SIG-M5 treated with dmso at 0.1 percent for 504 hours (cell line): ENCODE results near the gene MDFI.

Source experiments
- DNase-seq: peaks from one replicate; lab custom pipeline; 2025; ENCODE audit not compliant: unreplicated experiment; lab: John Stamatoyannopoulos, UW

The MDFI gene

DNA sequence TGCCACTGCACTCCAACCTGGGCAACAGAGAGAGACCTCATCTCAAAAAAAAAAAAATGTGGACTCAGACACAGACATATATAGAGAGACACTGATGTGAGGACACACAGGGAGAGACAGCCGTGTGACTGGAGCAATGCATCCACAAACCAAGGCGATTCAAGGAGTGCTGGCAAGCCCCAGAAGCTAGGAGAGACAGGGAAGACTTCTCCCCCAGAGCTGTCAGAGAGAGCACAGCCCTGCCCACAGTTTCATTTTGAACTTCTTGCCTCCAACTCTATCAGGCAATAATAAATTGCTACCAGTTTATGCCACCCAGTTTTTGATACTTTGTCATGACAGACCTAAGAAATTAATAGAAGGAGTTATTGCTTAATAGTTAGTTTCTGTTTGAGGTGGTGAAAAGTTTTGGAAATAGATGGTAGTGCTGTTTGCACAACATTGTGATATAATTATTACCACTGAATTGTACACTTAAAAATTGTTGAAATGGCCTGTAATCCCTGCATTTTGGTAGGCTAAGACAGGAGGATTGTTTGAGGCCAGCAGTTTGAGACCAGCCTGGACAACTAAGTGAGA, 5.1 kb upstream of the MDFI start:
- no peak for DNase-seq

DNA sequence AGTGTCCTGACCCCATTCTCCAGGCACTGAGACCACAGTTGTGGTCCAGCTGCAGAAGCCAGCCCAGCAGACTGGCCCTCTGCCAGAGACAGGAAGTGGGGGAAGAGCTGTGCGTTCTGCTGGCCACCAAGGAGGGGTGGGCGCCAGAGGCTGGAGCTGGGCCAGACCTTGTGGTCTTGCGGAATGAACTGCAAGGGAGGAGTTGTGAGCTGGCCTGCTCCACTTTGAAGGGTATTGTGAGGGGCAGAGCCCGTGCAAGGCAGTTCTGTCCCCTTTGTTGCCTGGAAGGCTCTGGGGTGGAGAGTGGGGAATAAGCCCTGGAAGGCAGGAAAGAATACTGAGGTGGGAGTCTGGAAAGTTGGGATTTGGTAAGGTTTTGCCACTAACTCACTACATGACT, 3.6 kb upstream of the MDFI start:
- DNase-seq, result no peak

DNA sequence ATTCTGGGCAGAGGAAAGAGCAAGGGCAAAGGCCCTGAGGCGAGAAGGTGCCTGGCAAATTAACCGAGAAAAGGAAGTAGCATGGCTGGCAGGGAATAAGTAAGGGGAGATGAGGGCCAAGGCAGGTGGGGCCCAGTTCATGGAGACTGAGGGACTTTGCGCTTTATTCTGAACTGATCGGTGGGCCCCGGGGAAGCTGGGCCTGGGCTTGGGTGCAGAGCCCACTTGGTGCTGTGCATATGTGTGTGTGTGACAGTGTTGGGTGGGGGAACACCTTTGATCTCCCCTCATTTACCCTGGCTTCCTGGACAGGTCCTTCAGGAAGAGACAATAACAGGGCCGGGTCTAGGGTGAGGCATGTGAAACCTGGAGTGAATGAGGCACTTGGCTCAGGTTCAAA, 2.9 kb upstream of the MDFI start:
- no peak for DNase-seq

DNA sequence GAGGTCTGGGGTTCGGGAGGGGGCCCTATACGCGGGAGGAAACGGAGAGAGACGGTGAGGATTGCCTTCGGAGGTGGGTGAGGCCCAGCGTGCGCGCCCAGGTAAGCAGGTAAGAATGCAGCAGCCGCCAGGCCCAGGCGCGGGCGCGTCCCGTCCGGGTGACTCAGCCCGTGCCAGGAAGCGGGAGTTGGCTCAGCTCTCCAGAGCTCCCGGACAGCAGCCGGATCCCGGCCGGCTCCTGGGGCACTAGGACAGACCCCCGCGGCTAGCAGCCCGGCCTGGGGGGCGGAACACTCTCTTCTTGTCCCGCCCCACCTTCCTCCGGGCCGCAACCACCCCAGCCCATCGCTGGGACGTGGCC, 1.5 kb upstream of the MDFI start:
- no peak for DNase-seq

DNA sequence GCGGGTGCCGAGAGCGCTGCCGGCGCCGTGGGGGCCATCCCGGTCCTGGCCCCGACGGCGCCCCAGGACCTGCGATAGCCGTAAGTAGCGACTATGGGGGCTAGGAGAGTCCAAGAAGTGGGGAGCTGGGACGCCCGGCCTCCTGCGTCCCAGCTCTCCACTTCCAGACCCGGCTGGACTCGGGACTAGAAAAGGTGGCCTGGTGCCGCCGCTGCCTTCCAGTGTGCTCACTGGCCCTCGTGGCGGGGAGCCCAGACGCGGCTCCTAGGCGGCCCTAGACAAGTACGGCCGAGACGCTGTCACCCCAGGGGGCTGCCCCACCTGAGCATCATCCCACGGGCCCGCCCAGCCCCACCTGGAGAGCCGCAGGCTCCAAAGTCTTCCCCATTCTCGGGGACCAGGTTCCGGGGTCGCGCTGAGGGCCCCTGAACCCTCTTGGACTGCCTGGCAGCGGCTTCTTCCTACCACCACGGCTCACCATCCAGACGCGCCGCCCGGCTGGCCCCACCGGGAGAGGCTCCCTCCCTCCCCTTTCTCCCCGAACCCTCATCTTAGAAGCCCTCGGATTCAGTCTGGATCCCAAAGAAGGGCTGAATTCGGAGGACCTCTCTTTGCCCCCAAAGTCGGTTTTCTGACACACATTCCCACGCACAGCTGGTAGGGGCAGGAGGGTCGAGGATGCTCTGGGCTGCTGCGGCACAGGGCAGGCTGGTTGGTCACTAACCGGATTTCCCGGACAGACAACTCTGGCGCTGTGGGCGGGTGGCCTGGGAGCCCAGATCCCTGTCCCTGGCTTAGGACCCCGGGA, 870 bp upstream of the MDFI start:
- no peak for DNase-seq

DNA sequence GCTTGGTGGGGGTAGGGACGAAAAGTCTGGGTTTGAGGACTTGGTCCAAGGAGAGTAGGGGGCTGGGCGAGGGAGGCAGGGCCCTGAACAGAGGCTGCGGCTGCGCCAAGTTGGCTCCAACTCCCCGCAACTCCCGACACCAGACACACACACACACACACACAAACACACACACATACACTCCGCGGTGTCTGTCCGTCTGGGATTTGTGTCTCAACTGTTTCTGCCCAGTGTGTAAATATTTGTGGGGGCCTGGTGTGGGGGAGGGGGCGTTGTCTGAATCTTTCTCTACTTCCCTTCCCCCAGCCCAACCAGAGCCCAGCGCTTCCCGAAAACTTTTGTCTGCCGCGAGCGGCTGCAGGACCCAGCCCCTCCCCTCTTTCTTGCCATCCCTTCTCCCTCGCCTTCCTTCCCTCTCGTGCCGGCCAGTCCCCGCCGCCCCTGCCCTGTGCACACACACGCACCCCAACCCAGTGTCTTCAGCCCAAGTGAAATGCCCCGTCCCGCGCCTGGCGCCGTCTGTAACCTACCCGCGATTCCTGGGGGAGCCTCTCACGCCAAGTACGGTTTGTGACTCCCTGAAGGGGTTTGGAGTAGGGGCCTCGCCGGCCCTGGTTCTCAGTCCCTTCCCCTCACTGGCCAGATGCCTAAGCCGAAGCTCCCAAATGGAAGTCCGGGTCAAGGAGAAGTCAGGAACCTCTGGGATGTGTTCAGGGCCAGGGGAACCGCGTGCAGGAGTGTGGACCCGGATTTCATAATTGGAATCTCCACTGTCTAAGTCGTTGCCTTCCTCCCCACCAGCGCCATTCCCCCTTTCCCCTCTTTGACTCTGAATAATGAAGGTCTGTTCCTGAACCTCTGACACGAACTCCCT, 904 bp downstream of the MDFI start:
- DNase-seq, result no peak

DNA sequence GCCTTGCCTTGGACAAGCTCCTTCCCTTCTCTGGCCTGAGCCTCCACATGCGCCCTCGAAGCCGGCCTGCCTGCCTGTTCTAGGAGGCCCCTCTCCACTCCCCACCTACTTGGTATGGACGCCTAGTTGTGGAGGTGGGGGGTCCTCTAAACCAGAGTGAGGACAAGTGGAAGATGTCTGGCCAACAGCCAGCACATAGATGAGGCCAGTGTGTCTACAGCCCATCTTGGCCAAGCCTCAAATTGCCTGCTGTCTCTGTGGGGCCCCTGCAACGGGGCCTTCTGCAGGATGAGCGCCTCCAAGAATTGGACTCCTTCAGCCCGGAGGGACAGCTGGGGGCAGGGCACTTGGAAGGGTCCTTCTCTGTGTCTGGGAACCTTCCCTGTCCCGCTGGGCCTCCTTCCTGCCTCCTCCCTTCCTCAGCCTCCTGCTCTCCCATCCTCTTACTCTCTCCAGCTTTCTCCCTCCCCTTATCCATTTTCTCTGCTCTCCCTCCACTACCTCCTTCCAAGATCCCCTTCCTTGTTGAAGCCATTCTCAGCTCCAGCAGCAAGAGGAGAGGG, 1.6 kb downstream of the MDFI start:
- no peak for DNase-seq

DNA sequence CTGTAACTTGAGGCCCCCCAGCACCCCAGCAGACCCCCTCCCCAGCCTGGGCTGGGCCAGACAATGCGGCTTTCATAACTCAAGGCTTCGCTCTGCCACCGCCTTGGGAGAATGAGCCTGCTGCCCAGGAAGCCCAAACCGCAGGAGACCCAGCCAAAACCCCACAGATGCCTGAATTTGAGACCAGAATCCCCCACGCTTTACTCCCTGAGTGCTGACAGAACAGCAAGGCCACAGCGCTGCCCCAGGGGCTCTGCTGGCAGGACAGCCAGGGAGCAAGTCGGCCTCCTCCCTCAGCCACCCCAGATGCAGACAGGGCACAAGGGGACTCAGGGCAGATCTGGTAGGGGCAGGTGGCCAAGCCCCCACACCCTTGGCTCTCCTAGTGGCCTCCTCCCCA, 2.2 kb downstream of the MDFI start:
- DNase-seq, result no peak

DNA sequence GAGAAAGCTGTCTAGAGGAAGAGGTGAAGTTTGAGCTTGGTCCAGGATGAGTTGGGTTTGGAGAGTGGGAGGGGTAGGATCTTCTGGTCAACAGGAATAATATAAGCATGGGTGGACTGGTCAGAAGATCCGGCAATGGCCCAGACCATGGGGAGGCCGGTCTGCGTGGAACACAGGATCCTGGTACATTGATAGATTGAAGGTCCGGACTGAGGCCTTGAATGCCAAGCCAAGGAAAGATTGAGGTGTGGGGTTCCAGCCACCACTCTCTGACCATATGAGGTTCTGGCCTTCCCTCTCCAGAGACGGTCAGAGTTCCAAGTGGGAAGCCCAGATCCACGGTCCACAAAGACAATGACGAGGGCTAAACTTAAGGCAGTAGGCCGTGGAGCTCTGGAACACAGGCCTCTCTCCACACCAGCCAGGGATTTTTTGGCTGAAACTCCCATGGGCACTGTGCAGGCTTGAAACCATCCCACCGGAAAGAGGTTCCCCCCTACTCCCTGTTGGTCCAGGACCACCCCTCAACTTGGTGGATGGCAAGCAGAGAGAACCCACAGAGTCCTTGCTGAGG, 3.2 kb downstream of the MDFI start:
- no peak for DNase-seq

DNA sequence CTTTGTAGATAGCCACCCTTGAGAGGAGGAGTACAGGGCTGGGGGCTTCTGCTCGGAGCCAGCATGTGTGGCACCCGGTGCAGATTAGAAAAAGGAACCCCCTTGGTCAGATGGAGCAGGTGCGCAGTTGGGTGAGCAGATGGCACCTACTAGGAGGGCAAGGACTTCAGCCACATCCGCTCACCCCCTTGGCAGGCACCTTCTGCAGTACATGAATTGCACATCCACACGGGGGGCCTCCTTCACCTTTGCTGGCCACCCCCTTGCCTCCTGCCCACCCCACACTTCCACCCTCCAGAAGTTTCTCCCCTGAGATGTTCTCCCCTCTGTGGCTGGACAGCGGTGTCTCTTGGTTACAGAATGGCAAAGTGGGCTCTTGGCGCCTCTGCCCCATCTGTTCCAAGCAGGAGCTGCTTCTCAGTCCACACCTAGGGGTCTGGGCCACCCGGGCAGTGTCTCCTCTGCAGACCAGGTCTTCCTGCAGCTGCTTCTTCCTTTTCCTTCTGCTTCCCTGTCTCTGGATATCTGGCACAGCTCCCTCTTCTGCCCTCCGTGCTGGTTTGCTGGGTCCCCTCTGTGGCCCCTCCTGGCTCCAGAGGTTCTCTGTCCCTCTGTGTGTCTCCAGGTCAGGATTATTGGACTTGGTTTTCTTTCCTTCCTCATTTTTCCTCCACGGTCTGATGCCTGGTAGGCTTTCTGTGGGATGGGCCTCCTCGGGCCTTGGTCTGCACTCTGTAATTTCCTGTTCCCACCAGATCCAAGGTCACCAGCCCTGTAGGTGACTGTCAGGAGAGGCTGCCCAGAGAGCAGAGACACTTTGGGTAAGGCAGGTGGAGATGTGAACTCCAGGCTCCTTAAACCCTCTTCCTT, 4.1 kb downstream of the MDFI start:
- no peak for DNase-seq

DNA sequence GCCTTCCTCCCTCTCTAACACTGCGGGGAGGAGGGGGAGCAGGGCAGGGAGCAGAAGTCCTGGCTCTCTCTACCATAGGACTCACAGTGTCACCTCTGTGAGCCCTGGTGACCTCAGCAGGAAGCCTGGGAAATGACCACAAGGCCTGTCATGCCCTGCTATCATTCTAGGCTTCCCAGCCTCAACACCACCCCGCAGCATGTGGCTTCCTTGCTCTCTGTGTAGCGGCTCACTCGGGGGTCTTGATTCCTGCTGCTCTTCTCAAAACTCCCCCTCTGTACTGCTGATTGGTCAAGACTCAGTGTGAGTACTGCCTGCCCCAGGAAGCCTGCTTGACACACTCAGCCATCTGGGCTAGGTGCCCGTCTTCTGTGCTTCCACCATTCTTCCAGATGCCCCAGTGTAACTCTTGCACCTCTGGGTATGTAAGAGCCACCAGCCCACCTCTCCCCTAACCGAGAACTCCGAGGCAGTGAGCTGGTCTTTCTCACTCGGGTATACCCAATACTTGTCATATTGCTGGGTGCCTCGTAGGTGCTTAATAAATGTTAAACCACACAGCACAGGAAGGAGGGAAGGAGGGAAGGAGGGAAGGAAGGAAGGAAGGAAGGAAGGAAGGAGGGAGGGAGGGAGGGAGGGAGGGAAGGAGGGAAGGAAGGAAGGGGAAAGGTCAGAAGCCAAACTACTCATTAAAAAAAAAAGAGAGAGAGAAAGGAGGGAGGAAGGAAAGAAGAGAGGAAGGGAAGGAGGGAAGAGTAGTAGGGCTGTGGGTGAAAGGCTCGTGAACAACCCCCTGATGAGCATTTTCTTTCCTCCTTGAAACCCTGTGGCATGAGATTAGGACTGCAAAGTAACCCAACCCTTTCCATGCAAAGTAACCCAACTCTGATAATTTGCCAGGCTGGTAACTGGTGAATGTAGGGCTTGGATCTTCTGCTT, 5.0 kb downstream of the MDFI start:
- no peak for DNase-seq

DNA sequence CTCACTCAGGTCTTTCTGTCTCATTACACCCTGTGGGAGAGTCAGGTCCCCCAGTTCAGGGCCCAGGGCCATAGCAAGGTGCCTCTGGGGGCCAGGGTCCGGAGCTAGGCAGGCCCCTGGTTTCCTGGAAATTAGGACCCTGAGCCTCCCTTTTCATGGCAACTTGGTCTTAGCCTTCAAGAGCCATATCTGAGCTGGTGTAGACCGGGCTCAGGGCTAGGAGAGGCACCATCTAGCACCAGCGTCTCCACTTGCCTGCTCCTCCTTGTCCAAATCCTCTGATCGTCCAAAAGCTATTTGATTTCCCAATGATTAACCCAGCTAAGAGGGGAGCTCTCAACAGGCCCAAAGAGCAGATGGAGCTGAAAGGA, 5.6 kb downstream of the MDFI start:
- no peak for DNase-seq

DNA sequence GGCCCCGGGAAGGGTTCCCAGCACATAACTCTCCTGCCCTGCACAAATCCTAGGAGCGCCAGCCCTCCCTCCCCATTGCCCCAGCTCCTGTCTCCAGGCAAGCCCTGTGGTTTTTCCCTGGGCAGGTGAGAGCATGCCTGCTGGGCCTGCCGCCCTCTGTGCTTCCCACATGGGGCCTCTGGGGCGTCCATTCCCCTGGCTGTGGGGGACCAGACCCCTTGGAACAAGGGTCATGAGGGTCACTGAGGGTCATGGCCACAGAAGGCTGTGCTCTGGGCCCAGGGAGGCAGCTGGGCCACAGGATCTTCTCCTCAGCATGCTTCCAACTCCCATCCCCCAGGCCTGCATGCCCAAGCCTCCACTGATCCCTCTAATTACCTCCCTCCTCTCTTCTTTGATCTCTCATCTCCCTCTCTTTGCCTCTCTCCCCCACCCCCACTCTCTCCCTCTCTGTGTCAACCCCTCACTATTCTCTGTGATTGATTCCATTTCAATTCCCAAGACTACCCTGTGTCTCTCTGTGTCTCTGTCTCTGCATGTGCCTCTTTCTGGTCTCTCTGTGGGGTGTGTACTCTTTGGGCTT, 6.1 kb downstream of the MDFI start:
- no peak for DNase-seq

DNA sequence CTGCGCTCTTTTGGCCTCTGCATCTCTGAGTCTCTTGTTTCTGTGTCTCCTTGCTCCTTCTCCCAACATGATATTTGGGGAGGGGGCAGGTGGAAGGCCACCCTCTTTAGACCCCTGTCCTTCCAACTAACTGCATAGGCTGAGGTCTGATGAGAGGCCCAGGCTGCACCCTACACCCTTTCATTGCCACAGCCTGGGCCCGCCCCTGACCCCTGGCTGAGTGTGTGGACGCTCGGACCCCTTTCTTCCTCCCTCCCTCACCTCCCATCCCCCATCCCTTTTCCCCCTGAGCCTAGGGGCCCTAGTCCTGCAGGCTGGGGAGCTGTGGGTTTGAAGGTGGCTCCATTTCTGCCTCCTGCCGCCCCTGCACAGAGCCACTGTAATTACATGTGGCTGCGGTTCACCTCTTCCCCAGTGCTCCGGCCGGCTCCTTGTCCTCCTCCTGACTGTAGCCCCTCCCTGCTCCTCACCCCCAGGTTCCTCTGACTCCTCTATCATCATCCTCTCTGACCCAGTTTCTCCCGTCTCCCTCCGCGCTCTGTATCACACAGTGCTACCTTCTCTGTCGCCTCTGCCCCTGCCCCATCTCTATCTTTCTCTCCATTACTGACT, 6.8 kb downstream of the MDFI start:
- DNase-seq, result no peak

DNA sequence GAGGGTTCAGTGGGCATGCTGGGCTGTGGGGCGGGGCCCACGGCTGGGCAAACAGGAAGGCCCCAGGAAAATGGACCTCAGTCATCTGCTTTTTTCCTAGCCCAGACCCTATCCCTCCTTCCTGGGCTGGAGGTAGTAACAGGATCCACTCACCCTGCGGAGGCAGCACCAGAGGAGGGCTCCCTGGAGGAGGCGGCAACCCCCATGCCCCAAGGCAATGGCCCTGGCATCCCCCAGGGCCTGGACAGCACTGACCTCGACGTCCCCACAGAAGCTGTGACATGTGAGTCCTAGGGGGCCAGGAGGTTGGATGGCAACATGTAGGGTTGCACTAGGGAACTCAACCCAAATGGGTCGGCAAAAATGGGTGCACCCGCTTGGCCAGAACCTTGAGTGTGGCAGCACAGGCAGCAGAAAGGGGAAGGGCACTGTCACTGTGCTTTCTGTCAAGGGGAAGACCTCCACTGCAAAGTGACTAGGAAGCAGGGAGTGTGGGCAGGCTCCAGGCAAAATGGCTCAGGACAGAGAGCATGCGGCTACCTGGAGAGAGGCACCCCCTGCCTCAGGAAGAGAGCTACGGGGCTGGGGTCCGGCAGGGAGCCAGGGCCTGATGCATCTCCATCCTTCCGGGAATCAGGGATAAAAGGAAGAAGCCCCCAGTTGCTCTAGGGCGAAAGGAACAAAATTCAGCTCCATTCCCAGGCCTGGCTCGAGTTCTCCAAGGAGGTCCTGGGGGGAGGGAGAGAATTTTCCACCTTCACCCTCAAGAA, 7.9 kb downstream of the MDFI start:
- no peak for DNase-seq

DNA sequence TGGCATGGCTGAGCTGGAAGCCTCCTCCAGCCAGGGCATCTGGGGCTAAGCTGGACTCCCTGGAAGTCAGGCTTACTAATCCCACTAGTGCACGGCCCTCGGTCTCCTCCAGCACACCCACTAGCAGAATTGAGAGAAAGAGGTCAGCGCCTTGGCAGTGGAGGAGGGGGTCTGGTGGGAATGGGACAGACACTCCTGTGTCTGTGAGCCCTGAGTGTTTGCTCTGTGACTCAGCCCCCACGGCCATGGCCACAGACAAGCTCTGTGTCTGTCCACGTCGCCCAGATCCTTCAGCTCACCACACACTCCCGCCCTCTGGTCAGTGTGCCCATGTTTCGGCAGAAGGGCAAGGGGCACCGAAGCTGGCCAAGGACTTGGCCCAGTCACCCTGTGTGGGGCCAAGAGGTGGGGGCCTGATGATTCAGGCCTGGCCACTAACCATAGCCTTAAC, 8.8 kb downstream of the MDFI start:
- DNase-seq, result no peak

DNA sequence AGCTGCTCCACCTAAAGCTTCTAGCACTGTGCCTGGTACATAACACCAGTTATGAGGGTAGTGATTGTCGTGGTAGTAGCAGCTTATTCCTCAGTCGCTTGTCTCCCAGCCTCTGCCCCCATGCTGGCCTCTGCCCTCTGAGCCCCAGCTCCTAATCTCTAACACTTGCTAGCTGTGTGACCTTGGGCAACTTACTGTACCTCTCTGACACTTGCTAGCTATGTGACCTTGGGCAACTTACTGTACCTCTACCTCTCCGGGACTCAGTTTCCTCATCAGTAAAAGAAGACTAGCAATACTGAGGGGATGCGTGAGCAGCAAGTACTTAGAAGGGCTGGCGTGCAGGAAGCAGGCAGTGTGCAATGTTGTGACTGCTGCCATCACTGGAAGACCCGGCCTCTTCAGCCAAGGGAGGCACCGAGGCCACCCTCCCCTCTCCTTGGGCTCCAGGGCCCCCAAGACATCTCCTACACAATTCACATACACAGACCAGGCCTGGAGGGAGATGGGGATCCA, 9.9 kb downstream of the MDFI start:
- no peak for DNase-seq

DNA sequence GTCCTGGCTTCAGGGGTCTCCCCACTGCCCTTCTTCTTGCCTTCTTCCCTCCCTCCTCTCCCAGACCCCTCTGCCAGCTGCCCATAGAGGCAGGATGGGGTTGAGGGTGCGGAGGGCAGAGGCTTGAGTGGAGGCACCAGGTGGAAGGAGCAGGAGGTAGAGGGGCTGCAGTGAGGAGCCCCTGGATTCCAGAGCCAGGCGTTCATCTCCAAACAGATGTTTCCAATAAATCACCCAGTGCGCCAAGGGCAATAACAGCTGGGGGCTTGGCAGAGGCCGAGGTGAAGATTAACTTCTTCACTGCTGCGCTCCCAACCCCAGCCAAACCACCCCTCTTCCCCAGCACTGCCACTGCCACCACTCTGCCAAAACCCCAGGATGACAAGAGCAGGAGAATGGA, 10.7 kb downstream of the MDFI start:
- no peak for DNase-seq
